Esophagus muscularis mucosa (tissue), 4 donors: Measurements from ENCODE around the gene LHX6. TPM values are rescaled to one million over a fixed set of nuclear protein-coding genes. Genes with fewer than 3 reads are reported as not detected.

ENCODE experiments used
- DNase-seq: peaks from one replicate; pipeline ENCODE4 v3.0.0-alpha.2; 2017; ENCODE audit errors: extremely low spot score
- H3K27ac ChIP-seq, 4 donors: fragments of 200-600 bp; sonication (generic); replicated peaks in 1 of 4; 1 replicate in 3 of 4; 2 replicates in 1 of 4; pipeline ENCODE4 v1.5.1; 2016 to 2019; ENCODE audit warnings: mild to moderate bottlenecking in 1 of 4
- H3K27me3 ChIP-seq, 4 donors: fragments of 200-600 bp; sonication (generic); one replicate each; pipeline versions ENCODE4 v1.5.1 to v1.6.0; 2016 to 2019
- H3K36me3 ChIP-seq, 4 donors: fragments of 200-600 bp; sonication (generic); one replicate each; pipeline ENCODE4 v1.5.1; 2016 to 2019
- H3K4me1 ChIP-seq, 4 donors: fragments of 200-600 bp; sonication (generic); one replicate each; pipeline ENCODE4 v1.5.1; 2016 to 2019
- H3K4me3 ChIP-seq, 4 donors: fragments of 200-600 bp; sonication (generic); 1 replicate in 2 of 4; 2 replicates in 2 of 4; pipeline ENCODE4 v1.5.1; 2016 to 2019; ENCODE audit warnings: mild to moderate bottlenecking in 4 of 4, moderate library complexity in 1 of 4
- H3K9me3 ChIP-seq, 4 donors: fragments of 200-600 bp; sonication (generic); 1 replicate in 3 of 4; 2 replicates in 1 of 4; pipeline ENCODE4 v1.5.1; 2016 to 2019
- CTCF ChIP-seq, 3 experiments: fragments of 200-600 bp in 2 of 3; fragments of 450-650 bp in 1 of 3; sonication (generic) in 2 of 3; IDR thresholded peaks; one replicate each; pipeline ENCODE4 v1.5.1; 2017 to 2019; ENCODE audit warnings: antibody characterized with exemption in 3 of 3, mild to moderate bottlenecking in 2 of 3, moderate library complexity in 1 of 3
- EP300 ChIP-seq: sonication (generic); formaldehyde crosslinking; IDR thresholded peaks from one replicate; pipeline ENCODE4 v1.6.1; 2017; ENCODE audit warnings: antibody characterized with exemption
- POLR2A ChIP-seq: fragments of 450-650 bp; IDR thresholded peaks from one replicate; pipeline ENCODE4 v1.6.1; 2017; ENCODE audit warnings: antibody characterized with exemption, moderate library complexity, mild to moderate bottlenecking, low read depth
- POLR2AphosphoS5 ChIP-seq, 2 donors: sonication (generic); formaldehyde crosslinking; IDR thresholded peaks; one replicate each; pipeline ENCODE4 v1.6.1; 2017; ENCODE audit warnings: antibody characterized with exemption in 2 of 2
- WGBS: methylation state at CpG from one replicate; pipeline ENCODE4 v1.1.5; 2018; 5-methylcytosine and 5-hydroxymethylcytosine counted together
- intact Hi-C: fragments of 100-400 bp; cut with DNase I; formaldehyde crosslinking; loops from one replicate; pipeline ENCODE4 v1.15.1; 2023
- total RNA-seq, 4 donors: library from RNA; depleted of rRNA; stranded (reverse); fragments of >200 nt; gene quantifications; one replicate each; pipeline versions ENCODE4 v1.1.0 to v1.2.1, GENCODE V29; 2016

Gene LHX6
- total RNA-seq = 10 to 100 TPM in 2 of 4 donors, 1 to 10 TPM in 2; 2.1 to 16.8 (median 7.1) TPM

DNA sequence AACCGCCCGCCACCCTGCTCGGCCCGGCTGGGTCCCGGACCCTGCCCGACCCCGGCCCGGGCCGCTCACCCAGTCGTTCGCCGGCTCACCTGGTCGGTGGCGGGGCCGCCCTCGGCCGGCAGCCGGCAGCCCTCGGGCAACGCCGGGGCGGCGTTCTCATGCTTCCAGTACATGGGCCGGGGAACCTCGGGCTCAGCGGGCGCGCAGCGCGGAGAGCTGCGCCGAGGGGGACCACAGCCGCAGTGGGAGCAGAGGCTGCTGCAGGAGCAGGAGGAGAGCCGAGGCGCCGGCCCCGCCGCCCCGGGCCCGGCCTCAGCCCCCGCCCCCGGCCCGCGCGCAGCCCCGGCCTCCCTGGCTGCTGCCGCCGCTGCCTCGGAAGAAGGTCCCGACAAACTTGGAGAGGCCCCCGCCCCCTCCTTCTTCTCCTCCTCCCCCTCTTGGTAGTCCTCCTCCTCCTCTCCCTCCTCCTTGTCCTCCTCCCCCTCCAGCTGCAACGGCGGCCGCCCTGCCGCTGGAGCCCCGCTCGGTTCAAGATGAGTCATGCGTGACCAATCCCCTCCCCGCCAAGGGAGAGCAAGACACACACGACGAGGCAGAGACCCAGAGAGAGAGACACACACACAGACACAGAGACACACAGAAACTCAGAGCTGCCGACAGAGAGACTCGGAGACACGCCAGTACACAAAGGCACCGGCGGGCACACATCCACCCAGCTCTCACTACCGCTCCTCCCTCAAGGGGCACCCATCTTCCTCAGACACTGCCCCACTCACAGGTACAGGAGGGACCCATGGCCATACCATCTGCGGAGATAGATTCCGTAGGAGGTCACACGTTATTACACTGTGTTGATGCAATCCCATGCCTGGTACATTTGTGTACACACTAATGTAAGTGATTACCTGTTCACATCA, at the start of gene LHX6:
Gene LHX6 (minus strand): TSS at position 390 of the 917 bp plus-strand sequence. CDS start 217 bp downstream, at position 173.
- Histone ChIP-seq H3K9me3 (no peaks in the 10 kb centered on the region), H3K27ac (peak within 1 kb of the TSS; percentile 21 to 36 (median 26)), H3K27me3 (peaks cover 0 to 77% (median 48%) of the 10 kb centered on the region in 4 donors), H3K4me1 (peaks cover 27 to 38% (median 38%) of the 10 kb centered on the region in 4 donors), H3K36me3 (no peaks in the 10 kb centered on the region), H3K4me3 (peak within 1 kb of the TSS; percentile 50 to 59 (median 52))
- intact Hi-C loops = no loop called here
- no peak for DNase-seq
- WGBS = 16% methylated on average over 16 of the region's 70 CpGs
- TF ChIP-seq CTCF (IDR thresholded peaks at IDR 0.05) = no peak
- TF ChIP-seq POLR2AphosphoS5 (IDR thresholded peaks at IDR 0.05) = no peak
- TF ChIP-seq POLR2A = no peak
- no peak for TF ChIP-seq EP300

DNA sequence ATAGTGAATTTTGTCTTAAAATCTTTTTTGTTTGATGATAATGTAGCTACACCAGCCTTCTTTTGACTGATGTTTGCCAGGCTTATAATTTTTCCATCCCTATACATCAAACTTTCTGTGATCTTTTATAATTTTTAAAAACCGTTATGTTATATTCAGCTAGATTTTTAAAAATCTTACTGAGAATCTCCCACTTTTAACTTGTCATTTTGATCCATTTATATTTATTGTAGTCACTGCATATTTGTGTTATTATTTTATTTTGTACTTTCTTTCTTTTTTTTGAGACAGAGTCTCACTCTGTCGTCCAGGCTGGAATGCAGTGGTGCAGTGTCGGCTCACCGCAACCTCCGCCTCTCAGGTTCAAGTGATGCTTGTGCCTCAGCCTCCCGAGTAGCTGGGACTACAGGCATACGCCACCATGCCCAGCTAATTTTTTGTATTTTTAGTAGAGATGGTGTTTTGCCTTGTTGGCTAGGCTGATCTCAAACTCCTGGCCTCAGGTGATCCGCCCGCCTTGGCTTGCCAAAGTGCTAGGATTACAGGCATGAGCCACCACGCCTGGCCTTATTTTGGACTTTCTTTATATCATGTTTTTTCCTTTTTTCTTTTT, 48.6 kb upstream of the LHX6 start:
- Histone ChIP-seq H3K9me3 (peaks cover 0 to 10% (median 7%) of the 10 kb centered on the region in 4 donors), H3K4me3 (no peak overlapping the region), H3K27me3 (no peaks in the 10 kb centered on the region), H3K36me3 (peaks cover 0 to 35% (median 17%) of the 10 kb centered on the region in 4 donors), H3K27ac (no peak overlapping the region), H3K4me1 (peaks cover 0 to 4% (median 2%) of the 10 kb centered on the region in 4 donors)
- TF ChIP-seq POLR2AphosphoS5 (IDR thresholded peaks at IDR 0.05) (no peak), POLR2A (no peak), CTCF (IDR thresholded peaks at IDR 0.05) (no peak), EP300 (no peak)
- DNase-seq = no peak
- intact Hi-C loops = no loop called here
- 98% methylated on average over 10 of the region's 10 CpGs for WGBS

DNA sequence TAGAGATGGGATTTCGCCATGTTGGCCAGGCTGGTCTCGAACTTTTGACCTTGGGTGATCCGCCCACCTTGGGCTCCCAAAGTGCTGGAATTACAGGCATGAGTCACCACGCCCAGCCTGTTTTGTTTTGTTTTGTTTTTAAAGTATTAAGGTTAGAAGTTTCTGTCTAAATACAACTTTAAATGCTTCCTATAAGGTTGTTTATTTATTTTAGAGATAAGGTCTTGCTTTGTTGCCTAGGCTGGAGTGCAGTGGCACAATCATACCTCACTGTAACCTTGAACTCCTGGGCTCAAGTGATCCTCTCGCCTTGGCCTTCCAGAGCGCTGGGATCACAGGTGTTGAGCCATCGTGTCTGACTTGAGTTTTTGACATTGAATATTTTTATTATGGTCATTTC, 47.3 kb upstream of the LHX6 start:
- Histone ChIP-seq H3K27ac (no peak overlapping the region), H3K9me3 (peaks cover 0 to 10% (median 7%) of the 10 kb centered on the region in 4 donors), H3K27me3 (no peaks in the 10 kb centered on the region), H3K4me1 (no peaks in the 10 kb centered on the region), H3K36me3 (peaks cover 0 to 33% (median 18%) of the 10 kb centered on the region in 4 donors), H3K4me3 (no peak overlapping the region)
- TF ChIP-seq CTCF (IDR thresholded peaks at IDR 0.05) = no peak
- no peak for TF ChIP-seq EP300
- TF ChIP-seq POLR2A = no peak
- no peak for TF ChIP-seq POLR2AphosphoS5 (IDR thresholded peaks at IDR 0.05)
- DNase-seq = no peak
- intact Hi-C loops = no loop called here
- 95% methylated on average over 7 of the region's 7 CpGs for WGBS

DNA sequence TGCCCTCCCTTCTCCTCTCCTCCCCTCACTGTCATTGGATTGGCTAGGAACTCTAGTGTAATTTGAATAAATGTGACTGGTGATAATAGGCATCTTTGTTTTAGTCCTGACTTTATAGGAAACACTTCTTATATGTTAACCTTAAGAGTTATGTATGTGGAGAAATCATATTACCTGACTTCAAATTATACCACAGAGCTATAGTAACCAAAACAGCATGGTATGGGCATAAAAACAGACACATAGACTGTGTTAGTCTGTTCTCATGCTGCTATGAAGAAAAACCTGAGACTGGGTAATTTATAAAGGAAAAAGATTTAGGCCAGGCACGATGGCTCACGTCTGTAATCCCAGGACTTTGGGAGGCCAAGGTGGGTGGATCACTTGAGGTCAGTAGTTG, 45.3 kb upstream of the LHX6 start:
- Histone ChIP-seq H3K27me3 (no peaks in the 10 kb centered on the region), H3K4me3 (no peak overlapping the region), H3K27ac (no peak overlapping the region), H3K9me3 (peaks cover 0 to 10% (median 7%) of the 10 kb centered on the region in 4 donors), H3K36me3 (peaks cover 0 to 32% (median 17%) of the 10 kb centered on the region in 4 donors), H3K4me1 (peaks cover 0 to 3% (median 0%) of the 10 kb centered on the region in 4 donors)
- DNase-seq = no peak
- TF ChIP-seq POLR2A = no peak
- TF ChIP-seq POLR2AphosphoS5 (IDR thresholded peaks at IDR 0.05) = no peak
- TF ChIP-seq EP300 = no peak
- no peak for TF ChIP-seq CTCF (IDR thresholded peaks at IDR 0.05)
- intact Hi-C loops = loop anchor here (5.0 kb wide), 1 partner anchor 112 kb away; no protein-coding TSS in a partner anchor
- 97% methylated on average over 2 of the region's 2 CpGs for WGBS
